ENCODE results near the gene EEPD1.

Gene EEPD1

DNA sequence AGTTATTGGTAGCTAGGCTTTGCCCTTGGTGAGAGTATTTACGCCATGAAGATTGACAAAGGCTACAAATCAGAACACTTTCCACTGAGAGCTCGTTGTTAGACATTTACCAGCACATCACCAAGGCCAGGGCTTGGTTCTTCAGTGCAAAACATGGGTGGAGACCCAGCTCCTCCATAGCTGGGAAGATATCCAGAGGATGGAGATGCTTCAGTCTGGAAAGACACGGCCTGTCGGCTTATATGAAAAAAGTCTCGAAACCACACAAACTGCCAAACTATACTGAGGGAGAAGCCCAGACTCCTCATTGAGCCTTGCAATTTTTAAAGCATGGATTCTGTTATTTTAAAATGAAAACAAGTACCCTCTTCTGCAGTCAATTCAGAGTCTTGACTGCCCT, 153.2 kb downstream of the EEPD1 start:
- TF ChIP-seq, protein P1, sequence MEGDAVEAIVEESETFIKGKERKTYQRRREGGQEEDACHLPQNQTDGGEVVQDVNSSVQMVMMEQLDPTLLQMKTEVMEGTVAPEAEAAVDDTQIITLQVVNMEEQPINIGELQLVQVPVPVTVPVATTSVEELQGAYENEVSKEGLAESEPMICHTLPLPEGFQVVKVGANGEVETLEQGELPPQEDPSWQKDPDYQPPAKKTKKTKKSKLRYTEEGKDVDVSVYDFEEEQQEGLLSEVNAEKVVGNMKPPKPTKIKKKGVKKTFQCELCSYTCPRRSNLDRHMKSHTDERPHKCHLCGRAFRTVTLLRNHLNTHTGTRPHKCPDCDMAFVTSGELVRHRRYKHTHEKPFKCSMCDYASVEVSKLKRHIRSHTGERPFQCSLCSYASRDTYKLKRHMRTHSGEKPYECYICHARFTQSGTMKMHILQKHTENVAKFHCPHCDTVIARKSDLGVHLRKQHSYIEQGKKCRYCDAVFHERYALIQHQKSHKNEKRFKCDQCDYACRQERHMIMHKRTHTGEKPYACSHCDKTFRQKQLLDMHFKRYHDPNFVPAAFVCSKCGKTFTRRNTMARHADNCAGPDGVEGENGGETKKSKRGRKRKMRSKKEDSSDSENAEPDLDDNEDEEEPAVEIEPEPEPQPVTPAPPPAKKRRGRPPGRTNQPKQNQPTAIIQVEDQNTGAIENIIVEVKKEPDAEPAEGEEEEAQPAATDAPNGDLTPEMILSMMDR (IDR thresholded peaks at IDR 0.05; ENCODE audit: low read depth, low read length, missing control alignments) = no peak
- no peak for DNase-seq (ENCODE audit: low read depth)
- no peak overlapping the region for H3K4me3 ChIP-seq (ENCODE audit: low read depth, low read length)

GRCh38 chr7:36306722-36307121, 153.7 kb downstream of the EEPD1 start:
- H3K4me3 ChIP-seq (ENCODE audit: low read depth, low read length) = no peak overlapping the region
- TF ChIP-seq, protein P1 (IDR thresholded peaks at IDR 0.05; ENCODE audit: low read depth, low read length, missing control alignments) = no peak
- no peak for DNase-seq (ENCODE audit: low read depth)

- no peak for DNase-seq (ENCODE audit: low read depth)
- H3K4me3 ChIP-seq (ENCODE audit: low read depth, low read length) = no peak overlapping the region
- TF ChIP-seq, protein P1 (IDR thresholded peaks at IDR 0.05; ENCODE audit: low read depth, low read length, missing control alignments) = no peak
Measured at GRCh38 chr7:36308031-36308430, 155.0 kb downstream of the EEPD1 start.

GRCh38 chr7:36309301-36309700, 156.2 kb downstream of the EEPD1 start:
- TF ChIP-seq, protein P1 (IDR thresholded peaks at IDR 0.05; ENCODE audit: low read depth, low read length, missing control alignments) = no peak

DNA sequence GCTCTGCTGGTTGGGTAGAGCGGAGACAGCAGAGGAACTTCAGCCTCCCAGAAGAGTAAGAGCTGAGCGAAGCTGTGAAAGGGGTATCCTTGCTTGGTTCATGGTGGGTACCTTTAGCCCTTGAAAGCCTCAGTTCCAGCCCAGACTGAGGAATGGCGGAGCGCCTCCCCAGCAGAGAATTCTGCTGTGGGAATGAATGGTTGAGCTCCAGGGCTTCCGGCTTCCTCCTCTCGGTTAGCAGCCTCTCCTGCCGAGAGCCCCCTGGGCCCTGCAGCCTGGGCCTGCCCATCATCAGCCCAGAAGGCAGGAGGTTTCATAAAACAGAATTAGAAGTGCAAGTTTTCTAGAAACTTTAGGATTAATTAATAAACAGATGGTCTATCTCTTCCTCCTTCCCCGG, 156.7 kb downstream of the EEPD1 start:
- DNase-seq (ENCODE audit: low read depth) = no peak
- TF ChIP-seq, protein P1 (IDR thresholded peaks at IDR 0.05; ENCODE audit: low read depth, low read length, missing control alignments) = no peak

More at GRCh38 chr7:36309301-36309700, 156.2 kb downstream of the EEPD1 start:
- H3K4me3 ChIP-seq (ENCODE audit: low read depth, low read length) = no peak overlapping the region
- DNase-seq (ENCODE audit: low read depth) = no peak

GRCh38 chr7:36310897-36311296, 157.8 kb downstream of the EEPD1 start:
- TF ChIP-seq, protein P1 (IDR thresholded peaks at IDR 0.05; ENCODE audit: low read depth, low read length, missing control alignments) = no peak
- no peak for DNase-seq (ENCODE audit: low read depth)
- H3K4me3 ChIP-seq (ENCODE audit: low read depth, low read length) = no peak overlapping the region

More for the DNA sequence above, 156.7 kb downstream of the EEPD1 start:
- H3K4me3 ChIP-seq (ENCODE audit: low read depth, low read length) = no peak overlapping the region

GRCh38 chr7:36311539-36311938, 158.5 kb downstream of the EEPD1 start:
- H3K4me3 ChIP-seq (ENCODE audit: low read depth, low read length) = no peak overlapping the region
- TF ChIP-seq, protein P1 (IDR thresholded peaks at IDR 0.05; ENCODE audit: low read depth, low read length, missing control alignments) = no peak
- DNase-seq (ENCODE audit: low read depth) = no peak

Data from GM12864 (cell line).